ENCODE data around the gene MMP14. TPM values are rescaled to one million over a fixed set of nuclear protein-coding genes. Genes with fewer than 3 reads are reported as not detected.
A peak's percentile ranks its signal among the peaks of the same experiment; 100 is the strongest.

Gene MMP14
- total and polyA plus RNA-seq, 2 of the 13 experiments (the other 11 are each of a cell fraction or from before 2014, with no cell fraction given), result 5.2 to 9.8 TPM

DNA sequence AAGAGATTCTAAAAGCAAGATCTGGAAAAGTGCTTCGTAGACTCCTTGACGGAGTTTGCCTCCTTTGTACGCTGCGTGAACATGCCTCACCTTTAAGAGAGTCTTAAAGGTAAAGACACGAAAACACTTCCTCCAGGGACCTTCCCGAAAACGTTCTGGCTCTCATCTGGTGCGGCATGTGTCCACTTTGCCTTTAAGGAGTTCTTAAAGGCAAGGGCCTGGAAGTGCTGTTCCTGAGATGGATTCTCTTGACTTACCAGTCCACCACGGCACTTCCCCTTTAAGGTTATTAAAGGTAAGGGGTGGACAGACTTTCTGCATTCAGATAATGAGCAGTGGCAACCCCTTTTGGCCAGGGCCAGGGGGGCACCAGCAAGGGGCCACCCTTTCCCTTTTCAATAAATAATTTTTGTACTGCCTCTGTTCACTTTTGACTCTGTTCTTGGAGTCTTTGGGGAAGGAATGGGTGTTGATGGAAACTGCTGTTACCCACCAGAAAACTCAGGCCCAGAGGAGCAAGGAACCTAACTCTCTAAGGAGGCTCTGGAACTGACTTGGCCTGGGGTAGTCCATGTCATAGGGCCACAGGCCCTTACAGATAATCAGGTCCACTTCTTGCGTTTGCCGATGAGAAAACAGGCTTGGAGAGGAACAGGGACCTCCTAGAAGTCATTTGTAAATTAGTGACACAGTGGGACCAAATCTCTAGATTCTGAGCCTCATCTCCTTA, 51.0 kb downstream of the MMP14 start:
- CTCF ChIA-PET (ENCODE audit: low intra/inter-chr PET ratio, low total read pairs), result no interaction called here

DNA sequence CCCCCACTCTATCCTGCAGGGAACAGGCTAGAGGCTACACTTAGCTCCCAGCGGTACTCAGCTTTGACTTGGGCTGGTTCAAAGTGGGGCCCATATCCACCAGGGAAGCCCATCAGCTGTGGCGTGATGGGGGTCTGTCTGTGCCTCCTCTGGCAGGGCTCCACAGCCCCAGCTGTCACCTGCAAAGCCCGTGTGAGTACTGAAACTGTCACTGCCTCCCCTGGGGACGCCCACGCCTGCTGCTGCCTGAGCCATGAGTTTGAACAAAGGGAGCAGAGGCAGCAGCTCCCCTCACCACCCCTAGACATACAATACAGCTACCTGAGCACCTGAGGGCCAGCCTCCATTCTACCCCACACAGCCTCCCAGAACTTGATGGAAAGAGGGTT, 51.6 kb downstream of the MMP14 start:
- intact Hi-C loops (cut with micrococcal nuclease; ENCODE audit: unreplicated experiment) (no loop called here), in situ Hi-C loops (cut with HindIII; ENCODE audit: extremely low pct_ligation_motif_present, low pct_unique_long_range_greater_than_20kb) (no loop called here)
- Histone ChIP-seq H3K4me3 (replicated peaks in 1 of 3; ENCODE audit: insufficient read depth in 1 of 3, low read depth in 2 of 3, low read length in 3 of 3) (no peak overlapping the region), H3K79me2 (ENCODE audit: insufficient read depth, low read length) (no peaks in the 10 kb centered on the region), H3K4me2 (ENCODE audit: low read depth, low read length) (no peak overlapping the region), H3K9me3 (ENCODE audit: low read length) (no peaks in the 10 kb centered on the region), H4K20me1 (ENCODE audit: insufficient read depth, low read length) (no peaks in the 10 kb centered on the region), H3K27me3 (ENCODE audit: control insufficient read depth in 1 of 2, insufficient read depth in 2 of 2, low read length in 2 of 2) (peaks cover 8 to 57% of the 10 kb centered on the region in 2 experiments; a peak in 4 of 5 replicates), H3K36me3 (replicated peaks in 1 of 2; ENCODE audit: control insufficient read depth in 1 of 2, insufficient read depth in 2 of 2, low read length in 2 of 2) (no peaks in the 10 kb centered on the region), H3K27ac (ENCODE audit: extremely low read length, insufficient read depth, low read length) (no peak overlapping the region), H2AFZ (ENCODE audit: low read length) (no peak overlapping the region), H3K9ac (ENCODE audit: insufficient read depth, low read depth, low read length) (no peak overlapping the region), H3K4me1 (ENCODE audit: insufficient read depth, low read length) (peaks cover 15% of the 10 kb centered on the region)
- WGBS (ENCODE audit: low lambda C conversion rate), result 5% methylated on average over 5 of the region's 5 CpGs
- ChIA-PET CTCF (ENCODE audit: low intra/inter-chr PET ratio, low total read pairs) (no interaction called here), POLR2A (interaction anchor here (0.8 to 2.2 kb wide), 5 partner anchors 12 to 122 kb away, joined by 3 to 11 read pairs (median 6); partner anchors contain the start of genes LRP10, OXA1L and PRMT5)
- ATAC-seq (peak; percentile 2), FAIRE-seq (no peak), DNase-seq (ENCODE audit: low spot score) (no peak)
- BruUV-seq (replicated peaks), result no TSS peak
- TF ChIP-seq ZNF264 (CRISPR knock-in tag; IDR thresholded peaks at IDR 0.05) (no peak), POLR2AphosphoS2 (IDR thresholded peaks at IDR 0.05; ENCODE audit: low read depth, low read length) (no peak), IRX3 (CRISPR knock-in tag; IDR thresholded peaks at IDR 0.05; ENCODE audit: borderline replicate concordance, low read depth) (no peak), ZNF343 (CRISPR knock-in tag; IDR thresholded peaks at IDR 0.05) (no peak), HMG20A (CRISPR knock-in tag; IDR thresholded peaks at IDR 0.05; ENCODE audit: borderline replicate concordance) (no peak), RNF2 (conservative IDR thresholded peaks at IDR 0.05; ENCODE audit: low read depth) (no peak)
- TF ChIP-seq, protein P1, sequence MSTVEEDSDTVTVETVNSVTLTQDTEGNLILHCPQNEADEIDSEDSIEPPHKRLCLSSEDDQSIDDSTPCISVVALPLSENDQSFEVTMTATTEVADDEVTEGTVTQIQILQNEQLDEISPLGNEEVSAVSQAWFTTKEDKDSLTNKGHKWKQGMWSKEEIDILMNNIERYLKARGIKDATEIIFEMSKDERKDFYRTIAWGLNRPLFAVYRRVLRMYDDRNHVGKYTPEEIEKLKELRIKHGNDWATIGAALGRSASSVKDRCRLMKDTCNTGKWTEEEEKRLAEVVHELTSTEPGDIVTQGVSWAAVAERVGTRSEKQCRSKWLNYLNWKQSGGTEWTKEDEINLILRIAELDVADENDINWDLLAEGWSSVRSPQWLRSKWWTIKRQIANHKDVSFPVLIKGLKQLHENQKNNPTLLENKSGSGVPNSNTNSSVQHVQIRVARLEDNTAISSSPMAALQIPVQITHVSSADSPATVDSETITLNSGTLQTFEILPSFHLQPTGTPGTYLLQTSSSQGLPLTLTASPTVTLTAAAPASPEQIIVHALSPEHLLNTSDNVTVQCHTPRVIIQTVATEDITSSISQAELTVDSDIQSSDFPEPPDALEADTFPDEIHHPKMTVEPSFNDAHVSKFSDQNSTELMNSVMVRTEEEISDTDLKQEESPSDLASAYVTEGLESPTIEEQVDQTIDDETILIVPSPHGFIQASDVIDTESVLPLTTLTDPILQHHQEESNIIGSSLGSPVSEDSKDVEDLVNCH (CRISPR knock-in tag; IDR thresholded peaks at IDR 0.05), result no peak
- TF ChIP-seq, protein P2, sequence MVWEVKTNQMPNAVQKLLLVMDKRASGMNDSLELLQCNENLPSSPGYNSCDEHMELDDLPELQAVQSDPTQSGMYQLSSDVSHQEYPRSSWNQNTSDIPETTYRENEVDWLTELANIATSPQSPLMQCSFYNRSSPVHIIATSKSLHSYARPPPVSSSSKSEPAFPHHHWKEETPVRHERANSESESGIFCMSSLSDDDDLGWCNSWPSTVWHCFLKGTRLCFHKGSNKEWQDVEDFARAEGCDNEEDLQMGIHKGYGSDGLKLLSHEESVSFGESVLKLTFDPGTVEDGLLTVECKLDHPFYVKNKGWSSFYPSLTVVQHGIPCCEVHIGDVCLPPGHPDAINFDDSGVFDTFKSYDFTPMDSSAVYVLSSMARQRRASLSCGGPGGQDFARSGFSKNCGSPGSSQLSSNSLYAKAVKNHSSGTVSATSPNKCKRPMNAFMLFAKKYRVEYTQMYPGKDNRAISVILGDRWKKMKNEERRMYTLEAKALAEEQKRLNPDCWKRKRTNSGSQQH (CRISPR knock-in tag; IDR thresholded peaks at IDR 0.05; ENCODE audit: low read depth), result no peak

More for the DNA sequence above, 51.0 kb downstream of the MMP14 start:
- Histone ChIP-seq H3K4me1 (ENCODE audit: insufficient read depth, low read length) (peaks cover 15% of the 10 kb centered on the region), H2AFZ (ENCODE audit: low read length) (no peak overlapping the region), H3K27me3 (ENCODE audit: control insufficient read depth in 1 of 2, insufficient read depth in 2 of 2, low read length in 2 of 2) (peaks cover 10 to 56% of the 10 kb centered on the region in 2 experiments; a peak in 4 of 5 replicates), H3K4me3 (replicated peaks in 1 of 3; ENCODE audit: insufficient read depth in 1 of 3, low read depth in 2 of 3, low read length in 3 of 3) (no peak overlapping the region), H3K4me2 (ENCODE audit: low read depth, low read length) (no peak overlapping the region), H3K9ac (ENCODE audit: insufficient read depth, low read depth, low read length) (no peak overlapping the region), H4K20me1 (ENCODE audit: insufficient read depth, low read length) (no peaks in the 10 kb centered on the region), H3K9me3 (ENCODE audit: low read length) (no peaks in the 10 kb centered on the region), H3K27ac (ENCODE audit: extremely low read length, insufficient read depth, low read length) (no peak overlapping the region), H3K79me2 (ENCODE audit: insufficient read depth, low read length) (no peaks in the 10 kb centered on the region), H3K36me3 (replicated peaks in 1 of 2; ENCODE audit: control insufficient read depth in 1 of 2, insufficient read depth in 2 of 2, low read length in 2 of 2) (no peaks in the 10 kb centered on the region)
- DNase-seq (ENCODE audit: low spot score) (no peak), FAIRE-seq (no peak), ATAC-seq (no peak)
- no TSS peak for BruUV-seq (replicated peaks)
- POLR2A ChIA-PET, result interaction anchor here (1.4 to 1.6 kb wide), 2 partner anchors 42 to 121 kb away, joined by 4 to 8 read pairs; partner anchors contain the start of genes OXA1L and PRMT5
- in situ Hi-C loops (cut with HindIII; ENCODE audit: extremely low pct_ligation_motif_present, low pct_unique_long_range_greater_than_20kb) (no loop called here), intact Hi-C loops (cut with micrococcal nuclease; ENCODE audit: unreplicated experiment) (no loop called here)
- WGBS (ENCODE audit: low lambda C conversion rate), result 46% methylated on average over 11 of the region's 11 CpGs
- TF ChIP-seq NFE2L2 (IDR thresholded peaks at IDR 0.05; ENCODE audit: low read length) (no peak), ZBTB7A (CRISPR knock-in tag; IDR thresholded peaks at IDR 0.05) (0 out of 2 replicates have a peak, but pooled peaks have one; percentile 33)
